ENCODE measurements around the gene NTM. TPM values are rescaled to one million over a fixed set of nuclear protein-coding genes. Genes with fewer than 3 reads are reported as not detected.
"Not testable (repeated sequence)": the region's sequence is repeated elsewhere in the genome, so short reads cannot be mapped to it uniquely, and the experiment has no call there.

The NTM gene
- total RNA-seq, 1 experiment from 2014 or later = 3.1 TPM

GRCh38 chr11:132045107-132045506 is 674.7 kb downstream of the NTM start:
- DNase-seq (ENCODE audit: low spot score) = no peak

DNA sequence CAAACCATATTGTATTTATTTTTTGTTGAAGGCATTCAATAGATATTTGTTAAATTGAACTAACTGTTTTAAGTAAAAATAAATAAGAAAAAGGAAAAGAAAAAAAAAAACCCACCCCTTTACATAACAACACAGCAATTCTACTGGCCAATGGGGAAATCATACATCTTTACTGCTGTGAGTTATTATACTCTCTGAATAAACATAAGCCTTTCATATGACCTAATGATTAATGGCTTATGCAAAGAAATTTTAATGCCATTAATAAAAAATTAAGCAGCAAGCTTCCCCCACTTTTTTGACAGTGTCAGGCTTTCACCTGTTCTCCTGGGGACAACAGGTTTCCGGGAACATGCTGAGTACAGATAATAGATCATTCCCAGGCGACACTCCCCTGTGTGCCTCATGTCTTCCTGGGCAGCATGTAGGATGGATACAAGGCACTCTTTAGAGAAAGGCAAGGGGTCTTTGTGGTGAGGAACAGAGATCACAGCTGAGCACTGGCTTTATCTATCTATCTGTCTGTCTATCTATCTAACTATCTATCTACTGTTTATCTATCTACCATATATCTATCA is 676.0 kb downstream of the NTM start:
- no peak for DNase-seq (ENCODE audit: low spot score)

GRCh38 chr11:132047167-132047566 is 676.8 kb downstream of the NTM start:
- DNase-seq (ENCODE audit: low spot score) = no peak

DNA sequence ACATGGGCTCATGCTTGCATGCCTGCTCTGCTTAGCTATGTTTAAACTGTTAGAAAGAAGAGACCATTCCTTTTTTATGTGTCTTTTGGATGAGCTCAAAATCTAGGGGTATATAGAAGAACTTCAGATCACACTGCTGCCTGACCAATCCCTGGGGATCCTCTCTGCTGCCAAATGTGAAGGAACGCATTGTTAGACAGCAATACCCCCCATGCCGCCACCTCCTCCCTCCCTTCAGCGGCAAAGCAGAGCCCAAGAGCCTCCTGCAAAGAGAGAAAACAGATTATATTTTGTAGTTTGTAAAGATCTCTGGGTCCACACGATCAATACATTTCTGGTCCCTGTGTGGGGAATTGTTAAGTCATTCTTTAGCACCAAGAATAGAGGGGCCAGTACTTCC is 677.6 kb downstream of the NTM start:
- no peak for DNase-seq (ENCODE audit: low spot score)

DNA sequence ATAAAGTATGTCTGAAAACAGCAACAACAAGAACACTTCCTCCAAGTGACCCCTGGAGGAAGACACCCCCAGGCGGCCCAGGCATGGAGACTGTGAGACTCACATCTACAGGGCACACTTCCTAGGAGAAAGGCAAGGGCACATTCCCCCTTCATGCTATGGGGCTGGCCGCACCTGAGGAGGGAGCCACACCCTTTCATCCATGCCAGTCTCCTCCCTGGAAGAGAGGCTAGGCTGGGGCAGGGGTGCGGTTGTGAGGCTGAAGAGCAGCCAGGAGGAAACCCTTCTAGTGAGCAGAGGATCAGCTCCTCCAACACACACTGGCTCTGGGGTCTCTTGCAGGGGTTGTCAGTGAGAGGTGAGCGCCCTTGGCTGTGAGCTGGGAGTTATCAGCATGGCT is 678.8 kb downstream of the NTM start:
- DNase-seq (ENCODE audit: low spot score) = no peak

- no peak for DNase-seq (ENCODE audit: low spot score)
These were observed 679.6 kb downstream of the NTM start for GRCh38 chr11:132050049-132050448.

DNA sequence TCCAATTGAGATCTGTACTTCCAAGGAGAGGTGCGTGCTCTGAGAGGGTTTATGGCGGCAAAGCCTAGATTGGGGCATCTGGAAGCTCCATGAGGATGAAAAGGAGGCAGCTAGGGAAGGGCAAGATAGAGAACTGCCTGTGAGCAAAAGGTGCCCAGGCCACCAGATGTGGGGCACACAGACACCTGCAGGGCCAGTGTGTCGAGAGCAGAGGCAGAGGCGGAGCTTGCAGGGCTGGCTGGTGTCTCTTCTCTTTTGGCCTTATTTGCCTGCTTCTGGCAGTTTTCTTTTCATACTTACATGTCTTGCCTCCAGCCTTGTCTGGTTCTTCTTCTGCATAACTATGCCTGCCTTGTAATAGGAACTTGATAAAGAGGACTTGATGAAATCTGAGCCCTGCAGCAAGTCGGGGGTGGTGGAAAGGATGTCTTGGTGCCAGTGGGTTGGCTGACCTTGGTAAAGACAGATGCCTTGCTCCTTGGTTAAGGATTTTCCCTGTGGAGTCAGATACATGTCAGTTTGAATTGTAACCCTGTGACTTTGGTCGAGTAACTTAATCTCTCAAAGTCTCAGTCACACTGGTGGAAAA is 680.3 kb downstream of the NTM start:
- no peak for DNase-seq (ENCODE audit: low spot score)

DNA sequence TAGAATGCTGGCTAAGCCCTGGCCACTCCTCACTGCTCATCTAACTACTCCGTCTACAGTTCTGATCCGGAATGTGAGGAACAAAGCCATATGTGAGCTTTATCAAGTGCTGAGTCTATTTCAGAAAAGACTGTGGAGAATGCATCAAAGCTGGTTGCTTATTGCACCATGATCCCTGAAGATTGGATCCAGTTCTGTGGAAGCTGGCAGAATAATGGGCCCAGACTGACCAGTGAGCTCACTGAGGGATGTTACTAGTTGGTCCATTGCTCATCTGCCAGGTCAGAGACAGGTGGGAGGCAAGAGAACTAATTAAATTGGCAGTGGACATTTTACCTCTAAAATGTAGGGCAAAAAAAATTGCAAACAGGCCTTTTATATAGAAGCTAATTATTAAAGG is 681.3 kb downstream of the NTM start:
- DNase-seq (ENCODE audit: low spot score) = no peak

- DNase-seq (ENCODE audit: low spot score) = no peak
These were observed 681.9 kb downstream of the NTM start for GRCh38 chr11:132052342-132052741.

DNA sequence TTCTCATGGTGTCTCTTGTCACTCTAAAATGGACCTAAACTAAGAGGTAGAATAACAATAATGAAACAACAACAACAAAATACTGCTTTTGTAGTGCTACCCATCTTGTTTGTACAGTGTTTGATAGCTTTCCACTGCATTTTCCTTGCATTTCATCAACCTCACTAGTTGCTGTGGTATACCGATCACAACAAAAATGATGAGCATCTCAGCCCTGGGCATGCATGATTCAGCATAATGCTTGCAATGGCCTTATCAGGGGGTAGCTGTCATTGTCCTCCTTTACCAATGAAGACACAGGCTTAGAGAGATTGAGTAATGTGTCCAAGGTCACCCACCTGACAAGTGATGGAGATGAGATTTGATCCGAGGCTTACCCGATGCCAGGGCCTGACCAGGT is 682.5 kb downstream of the NTM start:
- DNase-seq (ENCODE audit: low spot score) = no peak

DNA sequence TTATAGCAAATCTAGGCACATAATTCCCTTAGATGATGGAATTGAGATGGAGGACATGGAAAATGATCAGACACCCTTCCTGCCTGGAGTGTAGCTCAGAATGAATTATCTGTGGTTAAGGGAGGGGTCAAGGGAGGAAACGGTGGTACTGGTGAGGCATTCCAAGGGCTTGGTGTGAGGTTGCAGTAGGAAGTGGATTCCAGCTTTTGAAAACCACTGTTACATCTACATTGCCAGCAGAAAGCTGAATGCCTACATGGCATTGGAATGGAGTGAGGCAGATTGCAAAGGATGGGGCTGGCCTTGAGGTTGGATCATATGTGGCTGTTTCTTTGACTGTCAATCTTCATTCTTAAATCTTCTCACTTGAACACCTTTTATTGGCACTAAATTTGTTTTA is 684.4 kb downstream of the NTM start:
- DNase-seq (ENCODE audit: low spot score) = peak; percentile 90

GRCh38 chr11:132055296-132055695 is 684.9 kb downstream of the NTM start:
- peak; percentile 59 for DNase-seq (ENCODE audit: low spot score)

GRCh38 chr11:132056689-132057088 is 686.3 kb downstream of the NTM start:
- peak; percentile 71 for DNase-seq (ENCODE audit: low spot score)

- DNase-seq (ENCODE audit: low spot score) = no peak
These were observed 686.9 kb downstream of the NTM start for GRCh38 chr11:132057266-132057665.

GRCh38 chr11:132058211-132058772 is 687.9 kb downstream of the NTM start:
- no peak for DNase-seq (ENCODE audit: low spot score)

GRCh38 chr11:132060567-132060966 is 690.2 kb downstream of the NTM start:
- DNase-seq (ENCODE audit: low spot score) = no peak

DNA sequence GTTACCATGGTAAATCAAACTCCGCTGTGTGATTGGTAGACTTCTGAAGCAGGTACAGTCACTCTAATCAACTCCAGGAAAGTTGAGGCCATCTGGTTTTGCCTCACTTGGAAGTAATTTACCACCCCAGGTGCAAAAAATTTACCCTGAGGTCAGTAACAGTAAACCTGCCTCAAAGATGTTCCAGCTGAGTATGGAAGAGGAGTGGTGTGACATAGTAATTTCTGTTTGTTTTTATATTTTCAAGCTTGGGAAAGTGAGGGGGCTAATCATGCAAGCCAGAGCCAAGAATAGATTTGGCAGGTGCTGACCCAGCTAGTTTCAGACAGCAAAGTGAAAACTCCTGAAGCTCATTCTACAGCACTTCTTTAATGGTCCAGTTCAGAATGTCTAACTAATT is 691.6 kb downstream of the NTM start:
- DNase-seq (ENCODE audit: low spot score) = no peak

GRCh38 chr11:132062541-132062940 is 692.1 kb downstream of the NTM start:
- DNase-seq (ENCODE audit: low spot score) = no peak

GRCh38 chr11:132064987-132065620 is 694.7 kb downstream of the NTM start:
- peak; percentile 90 for DNase-seq (ENCODE audit: low spot score)

DNA sequence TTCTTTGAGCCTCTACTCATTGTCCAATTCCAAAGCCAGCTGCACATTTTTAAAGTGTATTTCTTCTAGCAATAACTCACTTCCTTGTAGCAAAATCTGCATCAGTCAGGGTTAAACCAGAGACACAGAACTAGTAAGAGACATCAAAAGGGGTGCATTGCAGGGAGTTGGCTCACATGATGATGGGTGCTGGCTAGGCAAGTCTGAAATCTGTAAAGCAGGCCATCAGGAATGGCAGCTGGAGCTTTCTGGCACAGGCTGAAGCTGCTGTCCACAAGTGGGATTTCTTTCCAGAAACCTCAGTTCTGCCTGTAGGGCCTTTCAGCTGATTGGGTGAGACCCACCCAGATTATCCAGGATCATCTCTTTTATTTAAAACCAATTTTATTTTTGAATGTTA is 698.1 kb downstream of the NTM start:
- DNase-seq (ENCODE audit: low spot score) = no peak

- not testable (repeated sequence) for DNase-seq (ENCODE audit: low spot score)
These were observed 699.2 kb downstream of the NTM start for GRCh38 chr11:132069593-132069992.

- not testable (repeated sequence) for DNase-seq (ENCODE audit: low spot score)
These were observed 700.5 kb downstream of the NTM start for GRCh38 chr11:132070907-132071306.
